ENCODE results near the gene EP400. TPM values are rescaled to one million over a fixed set of nuclear protein-coding genes. Genes with fewer than 3 reads are reported as not detected.

The EP400 gene
- total RNA-seq, 1 donor: 14.5 TPM

DNA sequence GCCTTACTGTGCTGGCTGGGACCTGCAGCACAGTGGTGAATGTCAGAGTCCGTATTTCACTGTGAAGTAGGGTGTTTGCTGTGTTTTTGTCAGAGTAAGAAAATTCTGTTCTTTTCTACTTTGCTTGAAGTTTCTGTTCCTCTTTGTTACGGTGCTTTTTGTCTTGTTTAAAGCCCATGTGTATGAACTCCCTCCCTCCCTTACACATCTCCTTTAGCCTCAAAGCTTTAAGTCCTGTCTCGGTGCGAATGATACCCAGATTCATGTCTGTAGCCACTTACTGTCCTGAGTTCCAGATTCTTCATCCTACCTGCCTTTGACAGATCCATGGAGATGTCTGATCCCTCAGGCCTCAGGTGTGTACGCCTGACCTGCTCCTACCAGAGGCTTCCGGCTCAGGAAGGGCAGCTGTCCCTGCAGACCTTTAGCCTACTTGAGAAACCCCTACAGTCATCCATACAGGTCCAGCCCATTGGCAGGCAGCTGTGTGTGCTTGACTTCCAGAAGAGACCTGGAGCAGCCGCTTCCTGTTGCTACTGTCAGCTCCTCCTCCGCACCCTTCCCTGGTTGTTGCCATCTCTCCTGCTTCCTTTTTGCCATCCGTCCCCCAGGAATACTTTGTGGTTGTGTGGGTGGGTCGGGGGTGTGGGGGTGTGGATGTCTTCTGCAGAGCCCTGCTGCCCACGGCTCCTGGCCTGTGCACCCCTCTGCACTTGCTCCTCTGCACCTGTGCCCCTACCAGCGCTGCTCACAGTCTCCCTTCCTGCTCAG lies 121.5 kb downstream of the EP400 start:
- H3K4me3 ChIP-seq (ENCODE audit: insufficient read depth, low read length): no peak overlapping the region
- H2AFZ ChIP-seq (ENCODE audit: low read length): no peak overlapping the region
- no peak for DNase-seq (ENCODE audit: insufficient read length, low spot score, missing footprints)
- TF ChIP-seq, protein P1, sequence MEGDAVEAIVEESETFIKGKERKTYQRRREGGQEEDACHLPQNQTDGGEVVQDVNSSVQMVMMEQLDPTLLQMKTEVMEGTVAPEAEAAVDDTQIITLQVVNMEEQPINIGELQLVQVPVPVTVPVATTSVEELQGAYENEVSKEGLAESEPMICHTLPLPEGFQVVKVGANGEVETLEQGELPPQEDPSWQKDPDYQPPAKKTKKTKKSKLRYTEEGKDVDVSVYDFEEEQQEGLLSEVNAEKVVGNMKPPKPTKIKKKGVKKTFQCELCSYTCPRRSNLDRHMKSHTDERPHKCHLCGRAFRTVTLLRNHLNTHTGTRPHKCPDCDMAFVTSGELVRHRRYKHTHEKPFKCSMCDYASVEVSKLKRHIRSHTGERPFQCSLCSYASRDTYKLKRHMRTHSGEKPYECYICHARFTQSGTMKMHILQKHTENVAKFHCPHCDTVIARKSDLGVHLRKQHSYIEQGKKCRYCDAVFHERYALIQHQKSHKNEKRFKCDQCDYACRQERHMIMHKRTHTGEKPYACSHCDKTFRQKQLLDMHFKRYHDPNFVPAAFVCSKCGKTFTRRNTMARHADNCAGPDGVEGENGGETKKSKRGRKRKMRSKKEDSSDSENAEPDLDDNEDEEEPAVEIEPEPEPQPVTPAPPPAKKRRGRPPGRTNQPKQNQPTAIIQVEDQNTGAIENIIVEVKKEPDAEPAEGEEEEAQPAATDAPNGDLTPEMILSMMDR (IDR thresholded peaks at IDR 0.05; ENCODE audit: extremely low read depth, low read depth, low read length): no peak
- no peak overlapping the region for H3K4me2 ChIP-seq (ENCODE audit: insufficient read depth, low read length)
- no peak overlapping the region for H3K27ac ChIP-seq (ENCODE audit: low read depth, low read length)
- no peaks in the 10 kb centered on the region for H3K79me2 ChIP-seq (ENCODE audit: insufficient read depth, low read length)
- no peaks in the 10 kb centered on the region for H3K9me3 ChIP-seq (ENCODE audit: low read depth, low read length)
- H3K4me1 ChIP-seq (ENCODE audit: insufficient read depth, low read length): no peaks in the 10 kb centered on the region
- H3K27me3 ChIP-seq (ENCODE audit: insufficient read depth, low read length): no peaks in the 10 kb centered on the region
- H3K36me3 ChIP-seq (ENCODE audit: insufficient read depth, low read length): peaks cover 59% of the 10 kb centered on the region
- peaks cover 3% of the 10 kb centered on the region for H4K20me1 ChIP-seq (ENCODE audit: insufficient read depth, low read length)

- no peak for DNase-seq (ENCODE audit: insufficient read length, low spot score, missing footprints)
- peaks cover 59% of the 10 kb centered on the region for H3K36me3 ChIP-seq (ENCODE audit: insufficient read depth, low read length)
- TF ChIP-seq, protein P1 (IDR thresholded peaks at IDR 0.05; ENCODE audit: extremely low read depth, low read depth, low read length): no peak
- no peaks in the 10 kb centered on the region for H3K79me2 ChIP-seq (ENCODE audit: insufficient read depth, low read length)
- H2AFZ ChIP-seq (ENCODE audit: low read length): no peak overlapping the region
- no peak overlapping the region for H3K4me2 ChIP-seq (ENCODE audit: insufficient read depth, low read length)
- H3K27me3 ChIP-seq (ENCODE audit: insufficient read depth, low read length): no peaks in the 10 kb centered on the region
- H3K4me1 ChIP-seq (ENCODE audit: insufficient read depth, low read length): no peaks in the 10 kb centered on the region
- H3K9me3 ChIP-seq (ENCODE audit: low read depth, low read length): no peaks in the 10 kb centered on the region
- no peak overlapping the region for H3K27ac ChIP-seq (ENCODE audit: low read depth, low read length)
- peaks cover 3% of the 10 kb centered on the region for H4K20me1 ChIP-seq (ENCODE audit: insufficient read depth, low read length)
- H3K4me3 ChIP-seq (ENCODE audit: insufficient read depth, low read length): no peak overlapping the region
Observed at GRCh38 chr12:132071830-132072384, 122.2 kb downstream of the EP400 start.

GRCh38 chr12:132074216-132074615 lies 124.5 kb downstream of the EP400 start:
- Histone ChIP-seq H4K20me1 (ENCODE audit: insufficient read depth, low read length) (peaks cover 3% of the 10 kb centered on the region), H3K36me3 (ENCODE audit: insufficient read depth, low read length) (peaks cover 47% of the 10 kb centered on the region), H3K4me3 (ENCODE audit: insufficient read depth, low read length) (no peak overlapping the region), H3K9me3 (ENCODE audit: low read depth, low read length) (no peaks in the 10 kb centered on the region), H3K79me2 (ENCODE audit: insufficient read depth, low read length) (no peaks in the 10 kb centered on the region), H3K27me3 (ENCODE audit: insufficient read depth, low read length) (no peaks in the 10 kb centered on the region), H2AFZ (ENCODE audit: low read length) (no peak overlapping the region), H3K27ac (ENCODE audit: low read depth, low read length) (no peak overlapping the region), H3K4me2 (ENCODE audit: insufficient read depth, low read length) (no peak overlapping the region), H3K4me1 (ENCODE audit: insufficient read depth, low read length) (peaks cover 11% of the 10 kb centered on the region)
- no peak for DNase-seq (ENCODE audit: insufficient read length, low spot score, missing footprints)
- TF ChIP-seq, protein P1 (IDR thresholded peaks at IDR 0.05; ENCODE audit: extremely low read depth, low read depth, low read length): no peak

GRCh38 chr12:132075026-132075713 lies 125.4 kb downstream of the EP400 start:
- H3K27me3 ChIP-seq (ENCODE audit: insufficient read depth, low read length): no peaks in the 10 kb centered on the region
- H3K9me3 ChIP-seq (ENCODE audit: low read depth, low read length): no peaks in the 10 kb centered on the region
- no peak for DNase-seq (ENCODE audit: insufficient read length, low spot score, missing footprints)
- H3K4me1 ChIP-seq (ENCODE audit: insufficient read depth, low read length): peaks cover 11% of the 10 kb centered on the region
- peaks cover 47% of the 10 kb centered on the region for H3K36me3 ChIP-seq (ENCODE audit: insufficient read depth, low read length)
- H3K27ac ChIP-seq (ENCODE audit: low read depth, low read length): no peak overlapping the region
- TF ChIP-seq, protein P1 (IDR thresholded peaks at IDR 0.05; ENCODE audit: extremely low read depth, low read depth, low read length): peak; percentile 43
- no peak overlapping the region for H3K4me2 ChIP-seq (ENCODE audit: insufficient read depth, low read length)
- no peak overlapping the region for H2AFZ ChIP-seq (ENCODE audit: low read length)
- peaks cover 3% of the 10 kb centered on the region for H4K20me1 ChIP-seq (ENCODE audit: insufficient read depth, low read length)
- no peak overlapping the region for H3K4me3 ChIP-seq (ENCODE audit: insufficient read depth, low read length)
- no peaks in the 10 kb centered on the region for H3K79me2 ChIP-seq (ENCODE audit: insufficient read depth, low read length)
